ENCODE data around the gene FOXC2.
"Not testable (repeated sequence)": the region's sequence is repeated elsewhere in the genome, so short reads cannot be mapped to it uniquely, and the experiment has no call there.

Gene FOXC2

GRCh38 chr16:86574646-86575045, 8.0 kb downstream of the FOXC2 start:
- DNase-seq: no peak

GRCh38 chr16:86575095-86575685, 8.6 kb downstream of the FOXC2 start:
- DNase-seq: no peak

- DNase-seq: peak; percentile 65
These were observed 9.3 kb downstream of the FOXC2 start for GRCh38 chr16:86575754-86576557.

GRCh38 chr16:86576591-86577313, 10.1 kb downstream of the FOXC2 start:
- no peak for DNase-seq

- no peak for DNase-seq
These were observed 10.8 kb downstream of the FOXC2 start for GRCh38 chr16:86577314-86577971.

- no peak for DNase-seq
These were observed 11.5 kb downstream of the FOXC2 start, which contains the start of gene FOXL1 for GRCh38 chr16:86578061-86578599. FOXL1 (plus strand) TSS chr16:86578549; CDS start chr16:86578724, 175 bp downstream.

GRCh38 chr16:86578611-86579267, 12.1 kb downstream of the FOXC2 start:
- no peak for DNase-seq

GRCh38 chr16:86579268-86580062, 12.8 kb downstream of the FOXC2 start:
- no peak for DNase-seq

GRCh38 chr16:86580063-86580790, 13.6 kb downstream of the FOXC2 start:
- DNase-seq: no peak

- DNase-seq: no peak
These were observed 14.2 kb downstream of the FOXC2 start for GRCh38 chr16:86580791-86581170.

GRCh38 chr16:86581458-86581857, 14.8 kb downstream of the FOXC2 start:
- DNase-seq: no peak

- no peak for DNase-seq
These were observed 17.5 kb downstream of the FOXC2 start for GRCh38 chr16:86584071-86584685.

GRCh38 chr16:86584726-86585721, 18.4 kb downstream of the FOXC2 start:
- DNase-seq: no peak

- no peak for DNase-seq
These were observed 19.4 kb downstream of the FOXC2 start for GRCh38 chr16:86585821-86586611.

GRCh38 chr16:86587487-86587886, 20.9 kb downstream of the FOXC2 start:
- DNase-seq: no peak

GRCh38 chr16:86587955-86588354, 21.3 kb downstream of the FOXC2 start:
- DNase-seq: not testable (repeated sequence)

- no peak for DNase-seq
These were observed 24.0 kb downstream of the FOXC2 start for GRCh38 chr16:86590501-86591144.

GRCh38 chr16:86591270-86591669, 24.6 kb downstream of the FOXC2 start:
- no peak for DNase-seq

Measured in activated CD4-positive, alpha-beta T cell treated with anti-CD3 and anti-CD28 coated beads, Interleukin-2, amount 50 U/mL, for 48 hours (primary cell).